Measurements from ENCODE around the gene TMEFF2. TPM values are rescaled to one million over a fixed set of nuclear protein-coding genes. Genes with fewer than 3 reads are reported as not detected.

The TMEFF2 gene
- total RNA-seq, 1 donor from 2014 or later, result not detected

- Histone ChIP-seq H3K4me3 (no peak overlapping the region), H3K27ac (no peak overlapping the region), H3K4me1 (no peaks in the 10 kb centered on the region), H3K36me3 (no peaks in the 10 kb centered on the region), H3K9me3 (no peaks in the 10 kb centered on the region), H3K27me3 (no peaks in the 10 kb centered on the region)
- intact Hi-C loops (cut with DNase I), result no loop called here
- DNase-seq (no peak), ATAC-seq (no peak)
- no peak for TF ChIP-seq CTCF (IDR thresholded peaks at IDR 0.05)
Measured at GRCh38 chr2:192218970-192219369, 24.2 kb upstream of the TMEFF2 start.

- Histone ChIP-seq H3K4me3 (no peak overlapping the region), H3K36me3 (no peaks in the 10 kb centered on the region), H3K9me3 (no peaks in the 10 kb centered on the region), H3K27me3 (no peaks in the 10 kb centered on the region), H3K27ac (no peak overlapping the region), H3K4me1 (no peaks in the 10 kb centered on the region)
- no peak for TF ChIP-seq CTCF (IDR thresholded peaks at IDR 0.05)
- intact Hi-C loops (cut with DNase I), result no loop called here
- ATAC-seq (no peak), DNase-seq (no peak)
Measured at GRCh38 chr2:192218377-192218776, 23.6 kb upstream of the TMEFF2 start.

DNA sequence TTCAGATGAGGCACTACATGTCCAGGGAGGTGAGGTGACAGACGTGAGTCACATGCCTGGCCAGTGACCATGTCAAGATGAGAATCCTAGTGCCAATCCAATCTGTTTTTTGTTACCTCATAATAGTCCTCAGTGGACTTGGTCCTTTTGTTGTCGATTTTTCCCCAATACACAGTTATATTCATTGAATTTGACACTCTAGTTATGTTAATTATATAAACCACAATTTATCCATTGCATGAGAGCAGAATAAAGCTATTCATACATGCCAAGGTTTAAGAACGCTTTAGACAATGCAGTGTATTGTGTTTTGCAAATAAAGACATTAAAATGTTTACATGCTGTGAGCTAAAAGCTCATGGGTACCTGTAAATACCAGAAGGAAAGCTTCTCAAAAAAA lies 21.6 kb upstream of the TMEFF2 start:
- no peaks in the 10 kb centered on the region for H3K36me3 ChIP-seq
- H3K27me3 ChIP-seq, result no peaks in the 10 kb centered on the region
- no peaks in the 10 kb centered on the region for H3K4me1 ChIP-seq
- intact Hi-C loops (cut with DNase I), result no loop called here
- ATAC-seq, result no peak
- no peak for DNase-seq
- H3K9me3 ChIP-seq, result no peaks in the 10 kb centered on the region
- TF ChIP-seq CTCF (IDR thresholded peaks at IDR 0.05), result no peak
- H3K27ac ChIP-seq, result no peak overlapping the region
- H3K4me3 ChIP-seq, result no peak overlapping the region

- Histone ChIP-seq H3K27ac (no peak overlapping the region), H3K4me1 (no peaks in the 10 kb centered on the region), H3K4me3 (no peak overlapping the region), H3K9me3 (no peaks in the 10 kb centered on the region), H3K36me3 (no peaks in the 10 kb centered on the region), H3K27me3 (no peaks in the 10 kb centered on the region)
- ATAC-seq, result no peak
- DNase-seq, result no peak
- intact Hi-C loops (cut with DNase I), result no loop called here
- TF ChIP-seq CTCF (IDR thresholded peaks at IDR 0.05), result no peak
Measured at GRCh38 chr2:192215096-192215877, 20.6 kb upstream of the TMEFF2 start.

GRCh38 chr2:192208848-192209247 lies 14.1 kb upstream of the TMEFF2 start:
- DNase-seq (no peak), ATAC-seq (no peak)
- H3K4me3 ChIP-seq, result no peak overlapping the region
- H3K9me3 ChIP-seq, result no peaks in the 10 kb centered on the region
- no peaks in the 10 kb centered on the region for H3K4me1 ChIP-seq
- no peaks in the 10 kb centered on the region for H3K36me3 ChIP-seq
- intact Hi-C loops (cut with DNase I), result no loop called here
- no peak for TF ChIP-seq CTCF (IDR thresholded peaks at IDR 0.05)
- H3K27me3 ChIP-seq, result no peaks in the 10 kb centered on the region
- H3K27ac ChIP-seq, result no peak overlapping the region
